Mammary epithelial cell (primary cell): ENCODE data around the gene ZNF212.

Experiments used
- CTCF ChIP-seq, 2 donors: IDR thresholded peaks in 1 of 2; conservative IDR thresholded peaks in 1 of 2; 2 replicates each; pipeline ENCODE4 v1.5.1; 2011 to 2012; ENCODE audit warnings: inconsistent platforms in 2 of 2, low read length in 2 of 2, mild to moderate bottlenecking in 2 of 2, control low read depth in 1 of 2, low read depth in 1 of 2; ENCODE audit not compliant: insufficient read depth in 1 of 2; ENCODE audit errors: extremely low read depth in 1 of 2
- EZH2 ChIP-seq: IDR thresholded peaks from 2 replicates; pipeline ENCODE4 v1.6.1; 2012; ENCODE audit warnings: low read length, inconsistent platforms, borderline replicate concordance

- TF ChIP-seq CTCF (conservative IDR thresholded peaks at IDR 0.05 in 1 of 2, IDR thresholded peaks at IDR 0.05 in 1 of 2; ENCODE audit: extremely low read depth in 1 of 2, insufficient read depth in 1 of 2, low read depth in 1 of 2, low read length in 2 of 2), result no peak
- TF ChIP-seq EZH2, result no peak
These were observed 41.4 kb downstream of the ZNF212 start for GRCh38 chr7:149280661-149281507.
